ENCODE measurements around the gene CDKN1B.

- no peak for TF ChIP-seq POLR2AphosphoS5 (IDR thresholded peaks at IDR 0.05; ENCODE audit: low read depth, low read length)
- no peak for TF ChIP-seq TAF1 (IDR thresholded peaks at IDR 0.05; ENCODE audit: borderline replicate concordance, insufficient read depth, low read length)
Measured at GRCh38 chr12:12683136-12683697, 34.0 kb upstream of the CDKN1B start.

Measured in PFSK-1 (cell line).